Choroid plexus epithelial cell (primary cell): ENCODE results near the gene LCTL.
A peak's percentile ranks its signal among the peaks of the same experiment; 100 is the strongest.
"Not testable (repeated sequence)": the region's sequence is repeated elsewhere in the genome, so short reads cannot be mapped to it uniquely, and the experiment has no call there.

Source experiments
- DNase-seq: peaks from one replicate; pipeline ENCODE4 v3.0.0-alpha.2; 2010; ENCODE audit warnings: low read depth
- H3K4me3 ChIP-seq: 2 replicates; pipeline ENCODE4 v1.5.1; 2011; ENCODE audit warnings: low read depth, mild to moderate bottlenecking, control low read depth, low read length, moderate library complexity
- CTCF ChIP-seq: conservative IDR thresholded peaks from 2 replicates; pipeline ENCODE4 v1.5.1; 2011; ENCODE audit warnings: low read depth, mild to moderate bottlenecking, control low read depth, inconsistent platforms, low read length, moderate library complexity

LCTL gene

GRCh38 chr15:66504563-66505429, 61.0 kb downstream of the LCTL start, which contains the start of the genes RPL4 and ZWILCH:
TSS of gene RPL4 (minus strand) at chr15:66504855. CDS start at chr15:66504790, 65 bp downstream.
TSS of gene ZWILCH (plus strand) at chr15:66505326. CDS start at chr15:66505339, 13 bp downstream.
- no peak for TF ChIP-seq CTCF
- H3K4me3 ChIP-seq, result peak within 1 kb of the TSS; percentile 70
- DNase-seq, result peak; percentile 91

- TF ChIP-seq CTCF, result no peak
- peak; percentile 15 for DNase-seq
- H3K4me3 ChIP-seq, result peak overlapping the region; percentile 70
Measured at GRCh38 chr15:66503780-66504562, 61.8 kb downstream of the LCTL start.

GRCh38 chr15:66503041-66503648, 62.7 kb downstream of the LCTL start:
- H3K4me3 ChIP-seq, result peak overlapping the region; percentile 70
- peak; percentile 61 for DNase-seq

- DNase-seq, result no peak
- peak overlapping the region; percentile 70 for H3K4me3 ChIP-seq
- TF ChIP-seq CTCF, result no peak
Measured at GRCh38 chr15:66502491-66502890, 63.3 kb downstream of the LCTL start.

GRCh38 chr15:66500346-66500745, 65.5 kb downstream of the LCTL start:
- not testable (repeated sequence) for H3K4me3 ChIP-seq, DNase-seq

- no peak overlapping the region for H3K4me3 ChIP-seq
- DNase-seq, result peak; percentile 68
- peak; percentile 53 for TF ChIP-seq CTCF
Measured at GRCh38 chr15:66498501-66499386, 67.1 kb downstream of the LCTL start.
